Gastroesophageal sphincter (tissue), 3 donors: ENCODE measurements around the gene SLC15A5.

ENCODE experiments used
- POLR2A ChIP-seq, 2 donors: fragments of 450-650 bp; IDR thresholded peaks; one replicate each; pipeline ENCODE4 v1.6.1; 2017; ENCODE audit warnings: antibody characterized with exemption in 2 of 2, mild to moderate bottlenecking in 2 of 2, moderate library complexity in 1 of 2
- TF ChIP-seq, protein P1 (sequence below), 4 experiments: fragments of 200-600 bp in 2 of 4; fragments of 450-650 bp in 2 of 4; sonication (generic) in 1 of 4; IDR thresholded peaks; one replicate each; pipeline ENCODE4 v1.5.1; 2017 to 2019; ENCODE audit warnings: antibody characterized with exemption in 4 of 4, mild to moderate bottlenecking in 2 of 4, moderate library complexity in 2 of 4

DNA sequence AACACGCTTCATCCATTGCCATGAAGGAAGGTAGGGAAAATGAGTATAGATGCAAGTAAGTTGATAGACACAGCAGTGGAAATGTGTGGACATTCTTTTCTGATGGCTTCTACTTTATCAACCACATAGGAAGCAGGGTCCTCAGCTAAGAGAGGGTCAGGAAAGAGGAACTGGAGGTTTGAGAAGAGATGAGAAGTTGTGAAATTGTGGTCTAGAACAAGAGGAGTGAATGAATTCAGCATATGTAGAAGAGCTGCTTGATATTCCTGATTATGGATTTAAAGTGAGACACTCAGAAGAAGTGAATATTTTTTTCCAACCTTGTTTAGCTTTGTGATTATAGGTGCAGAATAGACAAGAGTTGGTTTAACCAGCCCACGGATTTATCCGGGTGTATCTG is 128.5 kb downstream of the SLC15A5 start:
- TF ChIP-seq, protein P1, sequence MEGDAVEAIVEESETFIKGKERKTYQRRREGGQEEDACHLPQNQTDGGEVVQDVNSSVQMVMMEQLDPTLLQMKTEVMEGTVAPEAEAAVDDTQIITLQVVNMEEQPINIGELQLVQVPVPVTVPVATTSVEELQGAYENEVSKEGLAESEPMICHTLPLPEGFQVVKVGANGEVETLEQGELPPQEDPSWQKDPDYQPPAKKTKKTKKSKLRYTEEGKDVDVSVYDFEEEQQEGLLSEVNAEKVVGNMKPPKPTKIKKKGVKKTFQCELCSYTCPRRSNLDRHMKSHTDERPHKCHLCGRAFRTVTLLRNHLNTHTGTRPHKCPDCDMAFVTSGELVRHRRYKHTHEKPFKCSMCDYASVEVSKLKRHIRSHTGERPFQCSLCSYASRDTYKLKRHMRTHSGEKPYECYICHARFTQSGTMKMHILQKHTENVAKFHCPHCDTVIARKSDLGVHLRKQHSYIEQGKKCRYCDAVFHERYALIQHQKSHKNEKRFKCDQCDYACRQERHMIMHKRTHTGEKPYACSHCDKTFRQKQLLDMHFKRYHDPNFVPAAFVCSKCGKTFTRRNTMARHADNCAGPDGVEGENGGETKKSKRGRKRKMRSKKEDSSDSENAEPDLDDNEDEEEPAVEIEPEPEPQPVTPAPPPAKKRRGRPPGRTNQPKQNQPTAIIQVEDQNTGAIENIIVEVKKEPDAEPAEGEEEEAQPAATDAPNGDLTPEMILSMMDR (IDR thresholded peaks at IDR 0.05) = no peak
- no peak for TF ChIP-seq POLR2A (IDR thresholded peaks at IDR 0.05)
